HG02798 (cell line): ENCODE data around the gene ADGRV1.
"Not testable (repeated sequence)": the region's sequence is repeated elsewhere in the genome, so short reads cannot be mapped to it uniquely, and the experiment has no call there.

Experiments used
- ATAC-seq: cut with Tn5 transposase; IDR thresholded peaks from one replicate; pipeline ENCODE4 v1.9.1; 2021; ENCODE audit warnings: mild to moderate bottlenecking; ENCODE audit not compliant: unreplicated experiment, poor library complexity

ADGRV1 gene

GRCh38 chr5:90962481-90962880, 403.9 kb downstream of the ADGRV1 start:
- no peak for ATAC-seq

DNA sequence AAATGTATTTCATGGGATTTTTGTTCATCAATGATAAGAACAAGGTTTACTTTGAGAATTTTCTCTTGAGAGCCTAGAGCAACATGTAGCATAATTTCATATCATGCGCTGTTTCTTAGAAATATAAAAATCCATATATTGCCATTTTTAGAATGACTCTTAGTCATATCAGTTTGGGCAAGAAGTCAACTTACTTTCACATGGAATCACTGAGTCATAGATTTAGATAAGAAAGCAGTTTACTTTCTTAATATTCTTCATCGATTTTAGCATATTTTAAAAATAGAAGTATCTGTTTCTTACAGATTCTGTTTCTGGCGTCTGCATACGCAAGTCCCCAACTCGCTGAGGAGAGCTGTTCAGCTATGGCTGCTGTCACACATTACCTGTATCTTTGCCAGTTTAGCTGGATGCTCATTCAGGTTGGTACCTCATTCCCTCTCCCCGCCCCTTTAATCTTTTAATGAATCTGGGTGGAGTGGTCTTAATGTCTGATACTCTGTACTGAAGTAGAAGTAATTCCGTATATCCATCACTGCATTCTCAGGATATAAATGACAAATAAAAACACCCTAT, 406.6 kb downstream of the ADGRV1 start:
- no peak for ATAC-seq

DNA sequence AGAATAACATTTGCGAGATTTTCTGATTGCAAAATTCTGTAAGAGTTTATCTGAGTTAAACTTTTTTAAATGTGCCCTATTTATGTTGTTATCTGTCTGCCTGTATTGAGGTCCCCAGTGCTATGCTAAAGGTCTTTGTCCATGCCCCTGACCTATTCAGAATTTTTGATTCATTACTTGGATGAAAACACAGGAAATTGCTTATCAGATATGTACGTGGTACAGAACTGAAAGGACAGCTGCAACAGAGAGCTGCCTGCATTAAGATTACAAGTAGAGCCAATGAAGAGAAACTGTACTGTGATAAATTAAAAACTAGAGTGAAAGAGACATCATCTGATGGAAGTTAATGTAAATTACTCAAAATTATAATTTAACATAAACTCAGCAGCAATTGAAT, 408.8 kb downstream of the ADGRV1 start:
- no peak for ATAC-seq

DNA sequence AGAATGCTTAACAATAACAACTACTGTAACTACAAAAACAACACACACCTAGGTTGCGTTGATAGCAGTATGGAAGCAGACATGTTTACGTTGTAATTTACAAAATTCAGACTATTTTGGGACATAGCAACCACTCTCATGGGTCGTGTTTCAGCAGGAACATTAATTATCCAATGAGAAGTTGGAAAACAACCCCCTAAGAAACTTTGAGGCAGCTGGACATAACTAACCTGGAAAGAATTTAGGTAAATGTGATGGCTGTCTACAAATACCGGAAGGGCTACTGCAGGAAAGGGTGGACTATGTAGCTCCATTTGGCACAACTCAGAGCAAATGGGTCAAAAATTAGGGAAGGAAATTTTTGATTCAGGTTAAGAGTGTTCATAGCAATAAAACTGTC, 409.3 kb downstream of the ADGRV1 start:
- no peak for ATAC-seq

- ATAC-seq = no peak
Observed at GRCh38 chr5:90968319-90968718, 409.7 kb downstream of the ADGRV1 start.

- not testable (repeated sequence) for ATAC-seq
Observed at GRCh38 chr5:90969945-90970344, 411.3 kb downstream of the ADGRV1 start.

- no peak for ATAC-seq
Observed at GRCh38 chr5:90981177-90981576, 422.6 kb downstream of the ADGRV1 start.

GRCh38 chr5:90981821-90982220, 423.2 kb downstream of the ADGRV1 start:
- no peak for ATAC-seq

GRCh38 chr5:90982576-90982975, 424.0 kb downstream of the ADGRV1 start:
- ATAC-seq = no peak

DNA sequence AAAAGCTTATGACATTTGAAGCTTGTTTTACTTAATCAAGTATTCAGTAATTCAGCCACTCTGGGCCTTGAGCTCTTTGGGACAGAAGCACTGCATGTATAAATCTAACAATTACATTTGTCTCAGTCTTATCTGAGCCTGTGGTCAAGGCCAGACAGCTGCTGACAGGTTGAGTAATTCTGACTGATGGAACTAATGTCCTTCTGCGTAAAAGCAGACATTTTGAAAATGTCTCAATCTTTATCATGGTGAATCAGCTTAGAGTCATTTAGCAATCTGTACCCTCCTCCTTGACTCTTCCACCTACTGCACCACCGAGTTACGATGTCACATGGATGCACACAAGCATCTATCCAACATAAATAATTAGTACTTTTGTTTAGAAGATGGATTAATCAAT, 424.6 kb downstream of the ADGRV1 start:
- ATAC-seq = no peak

GRCh38 chr5:90983711-90984124, 425.1 kb downstream of the ADGRV1 start:
- ATAC-seq = no peak

- no peak for ATAC-seq
Observed at GRCh38 chr5:90985341-90985740, 426.7 kb downstream of the ADGRV1 start.

- no peak for ATAC-seq
Observed at GRCh38 chr5:90987726-90988125, 429.1 kb downstream of the ADGRV1 start.

- no peak for ATAC-seq
Observed at GRCh38 chr5:90991201-90991600, 432.6 kb downstream of the ADGRV1 start.

DNA sequence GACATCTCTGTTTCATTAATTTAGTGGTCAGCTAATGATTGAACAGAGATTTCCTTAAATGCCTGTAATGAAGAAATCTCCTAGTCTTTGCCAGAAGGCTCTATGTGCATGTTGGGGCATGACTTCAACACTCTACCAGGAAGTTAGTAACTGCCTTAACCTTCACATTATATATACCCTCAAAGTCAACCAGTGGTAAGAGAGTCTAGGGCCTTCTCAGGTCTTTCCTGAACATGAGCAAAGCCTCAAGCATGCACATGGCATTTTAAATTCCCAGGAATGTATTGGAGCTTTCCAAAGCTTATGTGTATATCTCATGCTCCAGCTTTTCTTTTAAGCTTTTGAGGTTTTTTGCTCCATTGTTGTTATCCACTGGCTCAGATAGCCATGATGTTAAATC, 436.2 kb downstream of the ADGRV1 start:
- ATAC-seq = no peak

GRCh38 chr5:90996089-90996488, 437.5 kb downstream of the ADGRV1 start:
- no peak for ATAC-seq

- no peak for ATAC-seq
Observed at GRCh38 chr5:90997082-90997481, 438.5 kb downstream of the ADGRV1 start.

GRCh38 chr5:91000743-91001142, 442.1 kb downstream of the ADGRV1 start:
- ATAC-seq = no peak

DNA sequence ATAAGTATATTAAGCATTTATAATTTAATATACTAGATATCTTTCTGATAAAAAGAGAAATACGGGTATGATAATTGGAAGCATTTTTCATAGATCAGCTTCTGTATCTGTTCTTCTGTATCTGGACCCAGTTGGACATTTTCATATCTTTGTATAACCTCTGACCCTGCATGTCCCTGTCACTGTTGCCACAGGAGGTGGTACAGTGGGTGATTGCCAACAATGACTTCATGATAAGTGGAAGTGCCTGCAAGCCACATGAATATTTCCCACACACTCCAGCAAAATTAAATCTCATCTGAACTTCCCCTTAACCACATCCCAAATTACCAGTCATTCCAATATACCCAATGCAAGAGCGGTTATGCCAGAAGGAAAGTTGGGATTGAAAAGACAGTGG, 448.1 kb downstream of the ADGRV1 start:
- no peak for ATAC-seq

GRCh38 chr5:91007251-91007650, 448.7 kb downstream of the ADGRV1 start:
- no peak for ATAC-seq

DNA sequence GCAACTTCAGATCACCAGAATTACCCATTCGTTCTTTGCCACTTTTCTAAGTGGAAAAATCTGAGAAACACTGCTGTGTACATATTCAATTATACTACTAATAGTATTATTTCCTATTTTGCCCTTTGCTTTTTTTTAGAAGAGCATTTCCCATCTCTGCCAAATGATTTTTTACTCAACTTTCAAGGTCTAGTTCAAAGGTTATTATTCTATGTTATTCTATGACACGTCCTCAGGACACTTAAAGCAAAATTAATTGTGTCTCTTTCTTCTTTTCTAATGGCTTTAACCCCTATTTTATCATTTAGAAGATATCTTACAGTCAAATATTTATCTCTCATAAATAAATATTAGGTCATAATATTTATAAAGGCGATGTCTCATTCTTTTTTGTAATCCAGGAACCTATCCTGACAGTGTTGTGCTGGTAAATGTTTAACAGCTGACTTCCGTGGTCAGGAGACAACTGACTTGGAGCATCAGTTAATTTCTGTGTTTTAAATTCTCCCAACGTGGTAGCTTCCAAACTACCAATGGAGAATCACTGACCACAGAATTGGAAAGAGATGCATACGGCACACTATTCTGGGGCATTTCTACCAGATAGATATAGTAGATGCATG, 449.3 kb downstream of the ADGRV1 start:
- ATAC-seq = no peak

GRCh38 chr5:91010090-91010489, 451.5 kb downstream of the ADGRV1 start:
- ATAC-seq = no peak
